GM18870 (cell line): ENCODE results near the gene PTPRC.

Experiments
- ATAC-seq: cut with Tn5 transposase; IDR thresholded peaks from one replicate; pipeline ENCODE4 v1.9.1; 2021; ENCODE audit warnings: moderate library complexity; ENCODE audit not compliant: unreplicated experiment

PTPRC gene

GRCh38 chr1:198805498-198806151 lies 166.8 kb downstream of the PTPRC start:
- ATAC-seq = no peak

- ATAC-seq = no peak
Observed at GRCh38 chr1:198806861-198807260, 168.0 kb downstream of the PTPRC start.
